Astrocyte of the spinal cord (primary cell): ENCODE data around the gene OMG.

ENCODE experiments used
- DNase-seq: peaks from one replicate; pipeline ENCODE4 v3.0.0; 2011; ENCODE audit warnings: low read depth, low spot score
- H3K4me3 ChIP-seq: 2 replicates; pipeline ENCODE4 v1.5.1; 2011; ENCODE audit warnings: low read depth, mild to moderate bottlenecking, low read length, moderate library complexity
- CTCF ChIP-seq: IDR thresholded peaks from 2 replicates; pipeline ENCODE4 v1.5.1; 2012; ENCODE audit warnings: low read depth, mild to moderate bottlenecking, low read length, inconsistent platforms
- in situ Hi-C: cut with HindIII; loops from 2 replicates; pipeline ENCODE4 v1.10.0; 2017; ENCODE audit warnings: low sequenced_read_pairs

OMG gene

GRCh38 chr17:31254654-31255053, 42.4 kb downstream of the OMG start:
- in situ Hi-C loops = no loop called here
- no peak overlapping the region for H3K4me3 ChIP-seq
- no peak for TF ChIP-seq CTCF
- no peak for DNase-seq

GRCh38 chr17:31252741-31253140, 44.3 kb downstream of the OMG start:
- H3K4me3 ChIP-seq = no peak overlapping the region
- DNase-seq = no peak
- TF ChIP-seq CTCF = no peak
- in situ Hi-C loops = no loop called here

- in situ Hi-C loops = no loop called here
- no peak for TF ChIP-seq CTCF
- no peak overlapping the region for H3K4me3 ChIP-seq
- no peak for DNase-seq
These were observed 45.1 kb downstream of the OMG start for GRCh38 chr17:31251970-31252328.

- in situ Hi-C loops = no loop called here
- TF ChIP-seq CTCF = no peak
- no peak overlapping the region for H3K4me3 ChIP-seq
- no peak for DNase-seq
These were observed 45.7 kb downstream of the OMG start for GRCh38 chr17:31251105-31251969.

GRCh38 chr17:31250229-31250628, 46.8 kb downstream of the OMG start:
- DNase-seq = no peak
- H3K4me3 ChIP-seq = no peak overlapping the region
- in situ Hi-C loops = no loop called here
- TF ChIP-seq CTCF = no peak

GRCh38 chr17:31249835-31250141, 47.3 kb downstream of the OMG start:
- no peak overlapping the region for H3K4me3 ChIP-seq
- no peak for DNase-seq
- in situ Hi-C loops = no loop called here
- TF ChIP-seq CTCF = no peak
